RCC 7860 (cell line): Measurements from ENCODE around the gene SCGB2B2.
"Not testable (repeated sequence)": the region's sequence is repeated elsewhere in the genome, so short reads cannot be mapped to it uniquely, and the experiment has no call there.

Experiments used
- DNase-seq: peaks from one replicate; pipeline ENCODE4 v3.0.0-alpha.2; 2015; ENCODE audit warnings: low spot score
- FAIRE-seq: peaks from 2 replicates; lab custom pipeline; 2012; peaks lifted over from hg19 to GRCh38; lab: Jason Lieb, UNC

The SCGB2B2 gene

GRCh38 chr19:34671972-34672371 lies 5.0 kb downstream of the SCGB2B2 start:
- FAIRE-seq: no peak
- no peak for DNase-seq

DNA sequence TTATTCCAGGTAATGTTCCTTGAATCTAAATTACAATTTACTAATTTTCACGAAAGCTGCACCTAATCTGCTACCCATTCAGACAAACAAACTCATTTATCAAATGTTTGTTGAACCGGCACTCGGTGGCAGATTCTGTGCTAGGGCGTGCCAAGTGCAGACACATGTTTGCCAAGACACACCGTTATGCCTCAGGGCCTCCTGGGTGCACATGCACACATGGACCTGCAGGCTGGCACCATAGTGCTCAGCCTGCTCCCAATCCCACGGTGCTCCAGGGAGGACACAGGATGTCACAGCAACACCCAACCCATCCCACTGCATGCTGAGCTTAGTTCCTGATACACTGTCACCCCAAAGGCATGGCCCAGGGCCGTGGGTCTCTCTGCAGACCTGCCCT lies 7.7 kb downstream of the SCGB2B2 start:
- FAIRE-seq (no peak), DNase-seq (no peak)

GRCh38 chr19:34668690-34669089 lies 8.3 kb downstream of the SCGB2B2 start:
- not testable (repeated sequence) for FAIRE-seq, DNase-seq

GRCh38 chr19:34668077-34668689 lies 8.8 kb downstream of the SCGB2B2 start:
- FAIRE-seq, DNase-seq: not testable (repeated sequence)

DNA sequence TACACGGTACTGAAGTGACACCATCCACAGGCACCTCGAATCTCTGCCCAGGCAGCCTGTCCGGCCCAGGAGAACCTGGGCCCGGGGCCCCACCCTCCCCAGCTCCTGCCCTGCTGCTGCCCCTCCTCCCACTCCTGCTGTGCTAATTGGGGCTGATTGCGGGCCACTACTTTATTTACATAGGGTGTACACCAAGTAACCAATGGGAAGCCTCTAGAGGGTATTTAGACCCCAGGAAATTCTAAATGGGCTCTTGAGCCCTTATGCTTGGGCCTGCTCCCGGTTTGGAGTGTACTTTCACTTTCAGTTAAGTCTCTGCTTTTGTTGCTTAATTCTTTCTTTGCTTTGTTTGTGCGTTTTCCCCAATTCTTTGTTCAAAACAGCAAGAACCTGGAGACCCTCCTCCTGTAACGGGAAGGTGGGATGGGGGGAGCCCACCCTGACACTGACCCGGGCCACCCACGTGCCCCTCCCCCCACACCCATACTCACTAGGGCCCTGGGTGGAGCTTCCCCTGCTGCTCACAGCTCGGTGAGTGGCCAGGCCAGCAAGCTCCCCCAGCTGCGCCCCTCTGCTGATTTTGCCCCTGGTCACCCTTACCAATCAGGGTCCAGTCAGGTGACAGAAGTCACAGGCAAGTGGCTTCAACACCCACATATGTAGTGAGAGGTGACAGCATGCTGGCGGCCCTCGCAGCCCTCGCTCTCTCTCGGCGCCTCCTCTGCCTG lies 9.4 kb downstream of the SCGB2B2 start:
- no peak for DNase-seq
- FAIRE-seq: no peak

GRCh38 chr19:34666958-34667265 lies 10.0 kb downstream of the SCGB2B2 start:
- FAIRE-seq: no peak
- DNase-seq: no peak

GRCh38 chr19:34666200-34666957 lies 10.6 kb downstream of the SCGB2B2 start:
- no peak for FAIRE-seq
- no peak for DNase-seq

- FAIRE-seq, DNase-seq: not testable (repeated sequence)
These were observed 11.7 kb downstream of the SCGB2B2 start for GRCh38 chr19:34665275-34665674.

- DNase-seq: no peak
- FAIRE-seq: no peak
These were observed 12.1 kb downstream of the SCGB2B2 start for GRCh38 chr19:34664870-34665269.

- FAIRE-seq: no peak
- DNase-seq: no peak
These were observed 12.8 kb downstream of the SCGB2B2 start for GRCh38 chr19:34664168-34664567.

- FAIRE-seq: no peak
- no peak for DNase-seq
These were observed 14.0 kb downstream of the SCGB2B2 start for GRCh38 chr19:34662919-34663318.

- FAIRE-seq (no peak), DNase-seq (no peak)
These were observed 15.6 kb downstream of the SCGB2B2 start for GRCh38 chr19:34661357-34661756.

DNA sequence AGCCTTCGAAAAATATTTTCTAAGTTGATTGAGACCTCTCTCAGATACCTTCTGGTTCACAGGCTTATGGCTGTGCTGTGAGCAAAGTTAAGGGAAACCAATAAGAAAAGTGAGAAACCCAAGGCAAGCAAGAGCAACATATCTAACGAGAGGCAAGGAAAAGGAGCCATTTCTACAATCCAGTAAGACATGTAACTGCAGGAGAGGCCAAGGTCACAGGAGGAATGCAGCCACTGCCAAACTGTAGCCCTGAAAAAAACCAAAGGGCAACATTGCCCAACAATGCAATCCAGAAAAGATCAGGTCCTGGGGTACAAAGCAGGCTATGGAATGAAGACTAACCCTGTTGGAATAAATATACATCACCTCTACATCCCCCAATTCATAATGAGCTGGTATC lies 21.3 kb downstream of the SCGB2B2 start:
- FAIRE-seq (no peak), DNase-seq (no peak)

- DNase-seq (no peak), FAIRE-seq (no peak)
These were observed 22.2 kb downstream of the SCGB2B2 start for GRCh38 chr19:34654796-34655195.

DNA sequence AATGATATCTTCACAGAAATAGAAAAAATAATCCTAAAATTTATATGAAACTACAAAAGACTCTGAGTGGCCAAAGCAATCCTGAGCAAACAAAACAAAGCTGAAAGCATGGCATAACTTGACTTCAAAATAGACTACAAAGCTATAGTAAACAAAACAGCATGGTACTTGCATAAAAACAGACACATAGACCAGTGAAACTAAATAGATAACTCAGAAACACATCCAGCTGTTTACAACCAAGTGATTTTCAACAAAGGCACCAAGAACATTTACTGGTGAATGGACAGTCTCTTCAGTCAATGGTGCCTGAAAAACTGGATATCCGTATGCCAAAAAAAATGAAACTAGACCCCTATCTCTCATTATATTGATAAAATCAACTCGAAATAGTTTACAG lies 25.2 kb downstream of the SCGB2B2 start:
- DNase-seq (no peak), FAIRE-seq (no peak)

DNA sequence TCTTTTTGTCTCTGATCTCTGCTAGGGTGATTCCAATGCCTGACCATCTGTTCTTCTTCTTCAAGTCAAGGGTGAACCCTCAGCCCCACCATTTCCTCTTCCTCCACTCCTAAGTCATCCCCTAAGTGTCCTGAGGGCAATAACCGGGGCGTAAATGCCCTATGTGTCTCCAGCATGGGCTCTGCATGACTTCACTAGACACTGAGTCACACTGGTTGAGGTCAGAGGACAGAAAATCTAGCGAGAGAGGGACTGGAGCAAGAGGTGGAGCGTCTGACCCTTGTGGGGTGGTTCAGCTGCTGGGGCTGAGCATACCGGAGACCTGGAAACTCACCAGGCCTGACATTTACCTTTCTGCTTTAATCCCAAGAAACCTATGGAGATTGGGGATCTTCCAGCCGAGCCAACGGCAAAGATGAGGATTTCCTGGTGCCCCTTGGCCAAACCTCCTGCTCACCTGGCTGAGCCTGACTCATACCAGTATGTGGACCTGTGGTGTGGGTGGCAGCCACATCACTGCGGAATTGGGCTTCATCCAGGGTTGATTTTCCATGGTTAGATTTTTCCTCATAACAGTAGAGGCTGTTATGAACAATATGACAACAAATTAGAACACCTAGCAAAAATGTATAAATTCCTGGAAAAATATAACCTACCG lies 26.9 kb downstream of the SCGB2B2 start:
- DNase-seq (peak; percentile 58), FAIRE-seq (peak; percentile 58)

- no peak for FAIRE-seq
- DNase-seq: no peak
These were observed 31.4 kb downstream of the SCGB2B2 start for GRCh38 chr19:34645551-34645950.

- FAIRE-seq: no peak
- no peak for DNase-seq
These were observed 31.9 kb downstream of the SCGB2B2 start for GRCh38 chr19:34644991-34645461.

GRCh38 chr19:34642241-34642640 lies 34.7 kb downstream of the SCGB2B2 start:
- DNase-seq: no peak
- FAIRE-seq: no peak

DNA sequence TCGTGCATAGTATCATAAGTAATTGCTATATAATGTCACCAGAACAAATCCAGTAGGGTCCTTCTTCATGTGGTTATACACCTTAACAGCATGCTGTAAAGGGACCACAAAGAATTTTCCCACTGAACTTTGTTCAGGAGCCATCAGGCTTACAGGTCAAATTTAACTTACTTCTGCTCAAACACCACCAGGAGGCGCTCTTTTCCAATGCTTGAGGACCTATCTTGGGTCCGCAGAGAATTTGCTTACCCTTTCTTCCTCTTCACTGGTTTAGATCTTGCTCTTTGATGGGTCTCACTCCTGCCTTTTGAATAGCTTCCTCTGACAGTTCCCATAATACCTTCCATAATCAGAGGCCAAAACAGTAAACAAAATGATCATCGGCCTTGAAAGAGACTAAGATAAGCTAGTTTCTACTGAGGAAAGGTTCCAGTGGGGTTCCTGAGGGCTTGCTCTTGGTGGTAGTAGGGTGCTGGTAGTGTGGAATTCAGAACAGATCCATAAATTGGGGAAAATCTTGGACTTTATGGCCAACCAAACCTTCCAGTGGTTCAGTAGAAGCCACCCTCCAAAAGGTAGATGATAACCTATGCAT lies 37.4 kb downstream of the SCGB2B2 start:
- FAIRE-seq (no peak), DNase-seq (peak; percentile 40)

- DNase-seq (no peak), FAIRE-seq (no peak)
These were observed 43.2 kb downstream of the SCGB2B2 start for GRCh38 chr19:34633802-34634201.
